Posterior cingulate gyrus (tissue), 11 donors: ENCODE results near the gene PRXL2B.

Experiments
- DNase-seq, 10 donors: peaks; one replicate each; pipeline versions ENCODE4 v3.0.0 to v3.0.0-alpha.2; 2020 to 2021; ENCODE audit warnings: mixed read lengths in 3 of 10
- intact Hi-C: fragments of 100-400 bp; cut with DNase I; formaldehyde crosslinking; loops from one replicate; pipeline ENCODE4 v1.15.1; 2023

Gene PRXL2B

DNA sequence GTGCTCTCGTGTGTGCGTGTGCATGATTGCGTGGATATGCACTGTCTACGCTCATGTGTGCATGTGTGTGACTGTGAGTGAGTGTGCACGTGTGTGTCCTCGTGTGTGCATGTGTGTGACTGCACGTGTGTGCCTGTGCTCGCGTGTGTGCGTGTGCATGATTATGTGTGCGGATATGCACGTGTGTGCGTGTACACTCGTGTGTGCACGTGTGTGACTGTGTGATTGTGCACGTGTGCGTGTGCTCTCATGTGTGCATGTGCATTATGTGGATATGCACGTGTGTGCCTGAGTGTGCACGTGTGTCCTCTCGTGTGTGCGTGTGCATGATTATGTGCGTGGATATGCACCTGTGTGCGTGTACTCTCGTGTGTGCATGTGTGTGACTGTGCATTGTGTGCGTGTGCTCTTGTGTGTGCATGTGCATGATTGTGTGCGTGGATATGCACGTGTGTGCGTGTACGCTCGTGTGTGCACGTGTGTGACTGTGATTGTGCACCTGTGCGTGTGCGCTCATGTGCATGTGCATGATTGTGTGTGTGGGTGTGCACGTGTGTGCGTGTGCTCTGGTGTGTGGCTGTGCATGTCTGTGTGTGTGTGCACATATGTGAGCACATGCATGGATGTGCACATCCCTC, 44.0 kb downstream of the PRXL2B start:
- DNase-seq: peak in 1 of 10 donors; percentile 29
- intact Hi-C loops: no loop called here

- intact Hi-C loops: no loop called here
- DNase-seq: peak in 2 of 10 donors; percentile 5 to 66
Measured at GRCh38 chr1:2631136-2632050, 44.8 kb downstream of the PRXL2B start.

DNA sequence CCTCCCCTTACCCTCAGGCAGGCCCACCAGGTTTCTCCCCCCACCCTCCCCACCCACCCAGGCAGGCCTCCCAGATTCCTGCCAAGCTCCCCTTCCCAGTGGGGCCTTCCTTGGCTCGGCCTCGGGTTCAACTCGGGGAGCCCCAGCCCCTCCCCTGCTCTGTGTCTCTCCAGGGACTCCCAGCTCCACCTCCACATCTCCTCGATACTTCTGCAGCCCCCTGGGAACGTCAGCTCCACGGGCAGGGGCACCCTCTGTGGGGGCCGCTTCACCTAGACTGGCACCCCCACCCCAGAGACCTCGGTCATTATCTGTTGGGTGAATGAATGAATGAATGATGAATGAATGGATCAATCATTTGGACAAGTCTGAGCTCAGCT, 45.5 kb downstream of the PRXL2B start:
- DNase-seq: no peak
- intact Hi-C loops: no loop called here

- peak in 1 of 10 donors; percentile 65 for DNase-seq
- intact Hi-C loops: no loop called here
Measured at GRCh38 chr1:2632561-2633361, 46.2 kb downstream of the PRXL2B start, which contains the start of gene MMEL1. Gene MMEL1, minus strand, starts transcription at chr1:2633016. Its CDS starts 3,532 bp downstream, at chr1:2629484.

- intact Hi-C loops: no loop called here
- peak in 1 of 10 donors; percentile 69 for DNase-seq
Measured at GRCh38 chr1:2633366-2633935, 46.9 kb downstream of the PRXL2B start.

DNA sequence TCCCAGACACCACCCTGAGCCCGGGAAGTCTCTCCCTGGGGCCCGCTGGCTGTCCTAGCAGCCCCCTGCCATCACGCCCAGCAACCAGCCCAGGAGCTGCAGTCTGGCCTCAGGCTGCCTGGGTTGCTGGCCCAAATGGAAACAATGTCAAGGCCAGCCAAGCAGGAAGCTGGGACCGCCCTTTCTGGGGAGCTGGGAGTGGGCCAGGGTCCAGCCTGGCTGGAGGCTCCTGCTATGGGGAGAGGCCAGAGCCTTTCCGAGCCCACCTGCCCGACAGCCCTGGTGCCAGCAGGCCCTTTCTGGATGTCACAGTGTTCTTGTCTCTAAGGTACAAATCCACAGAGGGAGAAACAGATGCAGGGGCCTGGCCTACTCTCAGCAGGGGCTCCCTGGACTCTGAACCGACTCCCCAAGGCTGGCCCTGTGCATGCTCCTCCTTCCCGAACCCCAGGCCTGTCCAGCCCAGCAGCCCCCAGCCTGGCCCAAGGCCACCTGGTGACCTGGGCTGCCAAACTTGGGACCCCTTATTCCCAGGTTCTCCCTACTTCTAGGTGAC, 47.4 kb downstream of the PRXL2B start:
- DNase-seq: peak in 1 of 10 donors; percentile 52
- intact Hi-C loops: no loop called here

DNA sequence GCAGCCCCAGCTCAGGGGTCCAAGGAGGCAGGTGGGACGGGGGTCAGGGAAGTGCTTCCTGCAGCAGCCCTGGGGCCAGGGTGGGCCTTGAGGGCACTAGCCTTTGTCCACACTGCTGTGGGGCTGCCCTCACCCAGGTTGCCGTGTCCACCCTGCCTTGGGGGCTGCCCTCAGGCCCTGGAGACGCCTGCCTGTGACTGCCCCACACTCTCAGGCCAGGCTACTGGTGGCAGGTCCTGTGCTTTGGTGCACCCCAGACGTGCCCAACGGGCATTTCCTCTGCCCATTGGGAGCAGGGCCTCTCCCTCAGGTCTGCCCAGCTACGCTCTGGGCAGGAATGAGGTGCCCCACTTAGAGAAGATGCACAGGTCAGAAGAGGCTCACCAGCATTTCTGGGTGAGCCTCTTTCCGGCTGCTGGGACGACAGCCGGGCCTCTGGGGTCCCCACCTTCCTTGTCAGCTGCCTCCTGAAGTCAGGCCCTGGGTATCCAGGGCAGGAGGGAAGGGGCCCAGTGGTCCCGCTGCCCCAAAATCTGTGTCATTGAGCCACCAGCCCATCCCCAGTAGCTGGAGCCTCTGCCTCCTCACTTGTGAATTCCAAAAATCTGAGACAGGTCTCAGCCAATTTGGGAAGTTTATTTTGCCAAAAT, 48.9 kb downstream of the PRXL2B start:
- peak in 1 of 10 donors; percentile 77 for DNase-seq
- intact Hi-C loops: no loop called here

DNA sequence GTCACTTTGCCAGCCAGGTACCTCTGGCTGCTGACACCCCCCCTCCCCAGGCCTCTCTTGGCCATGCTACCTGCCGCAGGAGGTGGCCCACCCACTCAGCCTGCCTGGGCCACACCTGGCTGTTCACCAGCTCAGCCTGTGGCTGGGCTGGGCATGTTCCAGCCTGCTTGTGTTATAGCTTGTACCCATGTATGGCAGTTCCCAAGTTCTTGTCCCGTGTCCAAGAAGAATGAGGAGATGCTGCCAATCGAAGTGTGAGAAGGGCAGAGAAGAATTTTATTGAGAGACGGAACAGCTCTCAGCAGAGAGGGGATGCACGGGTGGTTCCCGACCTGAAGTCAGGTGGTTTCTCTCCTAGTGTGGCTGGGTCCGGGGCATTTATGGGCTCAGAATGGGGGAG, 50.2 kb downstream of the PRXL2B start:
- DNase-seq: peak in 1 of 10 donors; percentile 81
- intact Hi-C loops: no loop called here

DNA sequence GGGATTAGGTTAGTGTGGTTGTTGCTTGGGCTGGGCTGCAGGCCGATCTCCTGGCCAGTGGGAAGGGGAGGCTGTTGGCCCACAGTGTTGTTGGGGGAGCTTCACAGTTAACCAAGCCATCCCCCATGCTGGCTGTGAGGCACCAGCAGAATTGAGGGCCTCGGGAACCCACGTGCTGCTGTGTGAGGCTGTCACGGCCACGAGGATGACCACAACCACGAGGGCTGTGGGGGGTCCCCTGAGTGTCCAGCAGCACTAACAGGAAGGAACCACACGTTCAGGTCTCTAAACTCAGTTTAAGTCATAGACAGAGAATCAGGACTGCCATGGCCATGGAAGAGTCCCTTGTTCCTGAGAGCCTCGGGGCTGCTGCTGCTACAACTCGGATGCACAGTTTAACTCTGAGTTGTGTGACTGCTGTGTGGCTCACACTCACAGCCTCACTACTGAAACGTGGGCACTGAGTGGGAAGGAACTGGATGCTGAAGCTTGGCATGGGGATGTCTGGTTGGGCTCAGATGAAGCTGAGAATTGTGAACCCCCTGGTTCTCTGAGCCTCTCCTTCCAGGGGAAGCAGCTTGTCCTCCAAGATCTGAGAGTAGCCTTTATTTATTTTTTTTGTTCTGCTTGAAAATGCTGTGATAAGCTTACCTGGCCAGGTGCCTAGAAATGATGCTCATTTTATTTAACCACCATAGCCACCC, 51.0 kb downstream of the PRXL2B start:
- peak in 1 of 10 donors; percentile 42 for DNase-seq
- intact Hi-C loops: no loop called here

DNA sequence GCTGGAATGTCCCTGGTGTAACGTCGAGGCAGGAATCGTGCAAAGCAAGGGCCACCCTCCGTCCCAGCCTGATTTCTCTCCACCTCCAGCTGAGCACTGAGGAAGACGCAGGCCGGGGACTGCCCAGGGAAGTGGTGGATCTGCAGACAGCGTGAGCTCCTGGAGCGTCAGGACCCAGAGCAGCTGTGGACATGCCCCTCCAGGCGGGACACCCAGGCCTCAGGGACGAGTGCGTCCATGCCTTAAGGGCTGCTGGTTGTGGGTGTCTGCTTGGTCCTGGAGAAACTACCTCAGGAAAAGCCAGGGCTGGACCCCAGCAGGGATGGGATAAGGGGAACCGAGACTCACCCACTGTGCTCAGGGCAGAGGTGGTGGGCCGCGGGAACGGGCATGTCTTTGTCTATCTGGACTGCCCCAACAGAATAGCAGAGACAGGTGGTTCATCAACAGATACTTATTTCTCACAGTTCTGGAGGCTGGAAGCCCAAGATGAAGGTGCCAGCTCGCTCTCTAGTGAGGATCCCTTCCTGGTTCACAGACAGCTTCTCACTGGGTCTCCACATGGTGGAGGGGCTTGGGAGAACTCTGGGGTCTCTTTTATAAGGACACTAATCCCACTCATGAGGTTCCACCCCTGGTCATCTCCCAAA, 52.0 kb downstream of the PRXL2B start:
- intact Hi-C loops: no loop called here
- peak in 1 of 10 donors; percentile 30 for DNase-seq

GRCh38 chr1:2639203-2639602, 52.6 kb downstream of the PRXL2B start:
- DNase-seq: peak in 2 of 10 donors; percentile 62 to 83
- intact Hi-C loops: no loop called here

DNA sequence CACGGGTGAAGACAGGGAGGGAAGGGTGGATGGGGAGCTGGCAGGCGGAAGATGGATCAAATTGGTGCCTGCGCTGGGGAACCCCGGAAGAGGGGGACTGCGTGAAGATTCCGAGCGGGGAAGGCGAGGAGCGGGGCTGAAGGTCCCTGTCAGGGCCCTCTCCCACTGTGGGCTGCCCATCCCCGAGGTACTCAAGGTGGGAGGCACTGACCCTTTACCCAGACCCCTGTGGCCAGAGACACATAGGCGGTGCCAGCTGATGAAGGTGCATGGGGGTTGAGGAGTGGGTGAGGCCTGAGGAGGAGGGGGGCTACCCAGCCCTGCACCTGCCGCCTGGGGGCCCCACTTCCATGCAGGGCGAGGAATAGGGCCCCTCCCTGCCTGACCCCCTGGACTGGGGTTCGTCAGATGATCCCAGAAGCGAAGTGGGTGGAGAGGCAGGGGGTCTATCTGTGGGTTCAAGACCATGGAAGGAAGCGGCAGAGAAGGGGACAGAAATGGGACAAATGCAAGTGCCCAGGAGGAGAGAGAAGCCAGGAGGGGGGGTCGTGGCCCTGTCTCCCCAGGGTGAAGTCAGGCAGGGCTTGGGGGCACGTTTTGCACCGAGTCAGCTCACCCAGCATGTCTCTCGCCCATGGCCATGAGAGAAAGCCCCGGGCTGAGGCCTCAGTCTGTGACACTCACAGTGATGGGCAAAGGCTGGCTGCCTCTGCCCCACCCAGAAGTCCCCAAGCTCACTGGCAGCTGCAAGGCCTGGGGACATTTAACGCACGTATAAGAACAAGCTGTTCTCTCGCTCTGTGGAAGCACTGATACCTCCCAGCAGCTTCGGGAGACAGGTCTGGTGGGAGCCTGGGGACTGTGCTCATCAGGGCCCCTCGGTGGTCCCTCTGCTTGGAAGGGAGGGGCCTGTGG, 53.3 kb downstream of the PRXL2B start:
- intact Hi-C loops: loop anchor here (10.0 kb wide), 1 partner anchor 55 kb away; the partner anchor contains the start of gene PRXL2B
- peak in 1 of 10 donors; percentile 75 for DNase-seq

GRCh38 chr1:2640626-2641025, 54.0 kb downstream of the PRXL2B start:
- intact Hi-C loops: loop anchor here (10.0 kb wide), 1 partner anchor 56 kb away; the partner anchor contains the start of gene PRXL2B
- DNase-seq: peak in 1 of 10 donors; percentile 72
